ENCODE results near the gene TBL1XR1. TPM values are rescaled to one million over a fixed set of nuclear protein-coding genes. Genes with fewer than 3 reads are reported as not detected.

Gene TBL1XR1
- total RNA-seq, 1 experiment from 2014 or later = 180 TPM

GRCh38 chr3:177174607-177175170, 22.6 kb downstream of the TBL1XR1 start:
- ChIA-PET POLR2A (no interaction called here), RAD21 (ENCODE audit: low non-redundant PET in 1 of 2, low total read pairs in 2 of 2, uncharacterized antibody in 2 of 2, unreplicated experiment in 2 of 2) (no interaction called here), CTCF (no interaction called here)
- H3K4me3 ChIP-seq (replicated peaks in 1 of 2; ENCODE audit: low read depth in 1 of 2, low read length in 2 of 2) = no peak overlapping the region
- TF ChIP-seq CBX3 (IDR thresholded peaks at IDR 0.05; ENCODE audit: low read depth) (no peak), REST (IDR thresholded peaks at IDR 0.05; ENCODE audit: low read depth) (no peak), ELF1 (IDR thresholded peaks at IDR 0.05; ENCODE audit: borderline replicate concordance, low read depth) (no peak), SRF (IDR thresholded peaks at IDR 0.05; ENCODE audit: low read depth) (no peak), CTCF (IDR thresholded peaks at IDR 0.05 in 2 of 3, conservative IDR thresholded peaks at IDR 0.05 in 1 of 3; ENCODE audit: borderline replicate concordance in 1 of 3, insufficient read depth in 1 of 3, low read depth in 2 of 3, low read length in 2 of 3) (no peak), CEBPB (IDR thresholded peaks at IDR 0.05; ENCODE audit: low read depth) (no peak), TCF7L2 (IDR thresholded peaks at IDR 0.05; ENCODE audit: borderline replicate concordance, extremely low read depth, insufficient read depth, insufficient read length) (no peak), RAD21 (IDR thresholded peaks at IDR 0.05; ENCODE audit: low read depth) (no peak)
- H3K27ac ChIP-seq (ENCODE audit: low read depth, low read length) = no peak overlapping the region
- H4K20me1 ChIP-seq (ENCODE audit: insufficient read depth) = peaks cover 30% of the 10 kb centered on the region; the same call in 1 of the 2 replicates
- H3K9me3 ChIP-seq (ENCODE audit: control insufficient read depth in 1 of 2, insufficient read depth in 1 of 2, low read depth in 1 of 2, low read length in 2 of 2) = no peaks in the 10 kb centered on the region
- TSS peak; percentile 1 for BruUV-seq (replicated peaks)
- H3K9ac ChIP-seq (ENCODE audit: low read length) = no peak overlapping the region
- no peak overlapping the region for H3K4me2 ChIP-seq (ENCODE audit: low read length)
- H3K9me2 ChIP-seq (ENCODE audit: insufficient read depth) = no peaks in the 10 kb centered on the region
- ATAC-seq = no peak
- no peaks in the 10 kb centered on the region for H3K27me3 ChIP-seq (ENCODE audit: insufficient read depth, low read length)
- peaks cover 13 to 15% of the 10 kb centered on the region in 2 experiments for H3K4me1 ChIP-seq (ENCODE audit: control insufficient read depth in 1 of 2, insufficient read depth in 2 of 2, low read length in 2 of 2)
- H3K79me2 ChIP-seq (ENCODE audit: insufficient read depth, low read length) = peaks cover 98% of the 10 kb centered on the region
- intact Hi-C loops (cut with micrococcal nuclease) = no loop called here
- DNase-seq (ENCODE audit: low read depth, low spot score) = no peak
- no peak overlapping the region for H2AFZ ChIP-seq (ENCODE audit: low read depth, low read length, poor library complexity, severe bottlenecking)
- no peaks in the 10 kb centered on the region for H3K36me3 ChIP-seq (ENCODE audit: control insufficient read depth in 1 of 2, insufficient read depth in 2 of 2, low read length in 2 of 2)

All from HCT116 (cell line).